Activated CD4-positive, CD25-positive, alpha-beta regulatory T cell treated with anti-CD3 and anti-CD28 coated beads, Interleukin-2, amount 50 U/mL, for 16 hours (primary cell): ENCODE results near the gene LY86.
"Not testable (repeated sequence)": the region's sequence is repeated elsewhere in the genome, so short reads cannot be mapped to it uniquely, and the experiment has no call there.

Experiments used
- DNase-seq: peaks from one replicate; pipeline ENCODE4 v3.0.0-alpha.2; 2020; ENCODE audit warnings: low read depth, low spot score

LY86 gene

DNA sequence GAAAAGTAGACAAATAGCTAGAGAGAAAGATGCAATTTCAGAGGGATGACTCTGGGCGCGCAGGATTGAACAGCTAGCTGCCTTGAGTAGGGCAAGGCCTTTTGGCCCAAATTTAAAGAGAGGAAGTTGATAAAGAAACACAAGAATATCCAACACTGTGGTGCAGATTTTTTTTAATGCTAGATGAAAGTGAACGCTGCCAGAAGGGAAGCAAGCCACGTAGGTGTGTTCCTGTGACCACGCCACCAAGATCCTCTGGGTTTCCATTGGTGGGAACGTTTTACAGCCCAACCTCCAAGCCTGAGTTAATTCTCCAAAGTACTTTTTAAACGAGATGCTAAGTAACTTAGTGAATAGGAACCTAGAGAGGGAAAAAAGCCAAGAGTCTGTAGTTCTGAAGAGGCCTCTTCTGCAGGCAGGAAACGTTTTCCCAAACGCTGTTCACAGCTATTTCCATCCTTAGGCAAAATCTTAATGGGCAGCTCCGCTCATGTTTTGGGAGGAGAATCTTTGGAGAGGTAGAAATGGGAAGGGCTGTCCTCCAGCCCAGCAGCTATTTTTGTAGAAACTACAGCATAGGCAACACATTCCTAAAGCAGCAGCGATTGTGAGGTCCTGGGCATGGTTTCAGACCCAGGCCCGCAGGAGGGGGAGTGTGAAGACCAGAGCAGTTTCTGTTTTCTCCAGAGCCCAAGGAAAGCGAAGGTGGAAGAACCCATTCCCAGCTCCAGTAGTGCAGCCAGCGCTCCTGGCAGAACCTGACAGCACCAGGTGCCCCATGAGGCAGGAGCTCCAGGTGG is 8.2 kb downstream of the LY86 start:
- DNase-seq, result no peak

DNA sequence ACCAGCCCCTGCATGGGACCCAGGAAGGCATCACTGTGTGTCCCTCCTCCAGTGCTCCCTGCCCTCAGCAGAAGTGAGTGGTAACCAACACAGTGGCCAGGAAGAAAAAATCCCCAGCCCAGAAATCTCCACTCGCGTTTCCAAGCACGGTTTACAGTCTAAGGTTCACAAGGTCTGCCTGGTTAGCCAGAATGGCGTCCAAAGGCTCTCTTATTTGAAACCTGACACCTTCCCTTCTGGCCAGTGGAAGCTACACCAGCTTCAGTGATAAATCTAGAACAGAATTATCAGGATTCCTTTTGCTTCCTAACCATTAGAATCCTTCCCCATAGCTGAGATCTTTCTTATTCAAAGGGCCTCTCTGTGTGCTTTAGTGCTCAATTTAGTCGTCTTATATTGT is 9.2 kb downstream of the LY86 start:
- DNase-seq, result no peak

DNA sequence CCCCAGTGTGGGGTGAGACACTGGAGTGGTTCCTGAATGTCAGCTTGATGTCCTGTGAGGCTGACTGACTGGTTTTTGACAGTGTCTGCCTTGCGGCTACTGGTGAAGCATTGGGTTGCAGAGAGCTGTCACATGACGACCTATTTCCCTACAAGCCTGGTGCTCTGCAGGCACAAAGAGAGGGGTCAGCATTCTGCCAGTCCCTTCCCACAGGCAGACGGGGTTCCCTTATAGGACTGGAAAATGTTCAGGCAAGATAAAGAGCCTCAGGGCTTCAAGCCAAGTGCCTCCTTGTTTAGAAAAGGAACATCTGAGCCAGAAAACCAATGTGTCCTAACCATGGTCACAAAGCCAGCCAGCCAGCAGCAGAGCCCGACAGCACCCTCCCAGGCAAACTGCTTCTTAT is 11.0 kb downstream of the LY86 start:
- no peak for DNase-seq

DNA sequence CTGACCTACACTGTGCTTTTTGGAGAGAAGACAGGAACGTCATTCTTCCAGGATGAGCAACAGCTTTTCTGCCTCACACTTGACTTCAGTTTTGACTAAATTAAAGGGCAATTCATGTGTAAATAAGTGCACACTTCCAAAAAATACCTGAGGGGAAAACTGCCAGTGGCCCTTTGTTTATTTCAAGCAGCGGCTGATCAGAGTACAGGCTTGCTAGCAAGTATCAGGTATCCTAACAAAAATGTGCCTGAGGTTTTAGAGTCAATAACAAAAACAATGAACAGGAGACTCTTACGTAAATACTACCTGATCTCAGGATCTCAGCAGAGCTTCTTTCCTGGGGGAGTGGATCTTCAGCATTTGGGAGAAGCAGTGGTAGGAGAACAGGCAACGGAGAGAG is 12.4 kb downstream of the LY86 start:
- no peak for DNase-seq

DNA sequence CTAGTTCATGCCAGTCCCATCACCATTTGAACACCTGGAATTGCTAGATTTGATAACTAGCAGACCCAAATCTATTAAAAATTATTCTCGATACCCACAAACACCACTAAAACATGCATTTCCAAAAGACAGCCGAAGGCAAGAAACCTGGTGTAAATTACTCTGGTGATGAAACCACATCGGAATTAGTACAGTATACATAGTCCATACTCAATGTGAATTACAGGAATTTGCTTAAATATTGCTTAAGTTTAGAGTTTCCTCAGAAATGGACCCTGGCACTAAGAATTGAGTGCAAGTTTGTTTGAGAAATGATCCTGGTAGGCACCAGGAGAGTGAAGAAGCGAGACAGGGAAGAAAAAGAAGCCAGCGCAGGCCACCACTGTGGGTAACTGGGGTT is 13.7 kb downstream of the LY86 start:
- DNase-seq, result no peak

DNA sequence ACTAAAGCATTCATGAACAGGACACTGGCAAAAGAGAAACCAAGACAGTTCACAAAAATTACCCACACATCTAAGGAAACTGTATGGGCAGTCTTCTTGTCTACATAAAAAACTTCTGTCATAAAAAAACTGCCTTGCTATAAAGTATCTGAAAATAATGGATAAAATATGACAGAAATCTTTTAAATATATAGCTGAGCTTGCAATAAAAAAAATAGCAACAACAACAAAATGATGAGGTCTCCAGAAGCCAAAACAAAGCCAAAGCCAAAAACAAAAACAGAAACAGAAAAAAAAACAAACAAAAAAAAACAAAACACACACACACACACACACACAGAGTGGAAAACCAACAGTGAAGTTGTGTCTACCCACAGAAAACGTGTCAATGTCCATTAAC is 14.8 kb downstream of the LY86 start:
- no peak for DNase-seq

DNA sequence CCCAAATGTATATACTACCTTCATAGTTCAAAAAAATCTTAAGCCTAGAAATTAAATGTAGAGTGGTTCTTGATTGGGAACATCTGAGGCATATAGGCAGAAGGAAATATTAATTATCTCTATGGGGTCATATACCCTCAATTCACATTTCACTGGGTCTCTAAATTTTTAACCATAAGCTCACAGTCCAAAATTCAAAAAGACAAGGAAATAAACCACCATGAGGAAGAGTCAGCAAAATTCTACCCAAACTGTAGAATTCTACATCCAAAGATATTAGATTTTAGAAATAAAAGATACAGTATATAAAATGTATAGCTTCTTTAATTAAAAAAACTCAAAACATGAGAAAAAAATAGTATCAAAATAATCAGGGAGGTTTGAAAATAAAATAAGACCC is 15.5 kb downstream of the LY86 start:
- DNase-seq, result no peak

DNA sequence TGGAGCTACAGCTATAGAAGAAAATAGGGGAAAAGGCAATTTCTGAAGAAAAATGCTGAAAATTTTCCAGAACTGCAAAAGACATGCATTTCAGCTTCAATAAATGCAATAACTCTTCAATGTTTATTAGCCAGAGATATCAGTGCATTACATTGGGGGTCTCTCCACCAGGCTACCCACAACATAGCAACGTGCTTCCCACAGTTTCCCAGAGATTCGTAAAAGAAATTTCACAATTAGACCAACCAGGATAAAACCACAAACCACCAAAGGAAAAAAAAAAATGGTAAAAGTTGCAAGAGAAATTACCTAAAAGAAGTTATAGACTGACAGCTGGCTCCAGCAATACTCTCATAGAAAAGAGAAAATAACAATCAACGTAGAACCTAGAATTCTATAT is 16.0 kb downstream of the LY86 start:
- no peak for DNase-seq

DNA sequence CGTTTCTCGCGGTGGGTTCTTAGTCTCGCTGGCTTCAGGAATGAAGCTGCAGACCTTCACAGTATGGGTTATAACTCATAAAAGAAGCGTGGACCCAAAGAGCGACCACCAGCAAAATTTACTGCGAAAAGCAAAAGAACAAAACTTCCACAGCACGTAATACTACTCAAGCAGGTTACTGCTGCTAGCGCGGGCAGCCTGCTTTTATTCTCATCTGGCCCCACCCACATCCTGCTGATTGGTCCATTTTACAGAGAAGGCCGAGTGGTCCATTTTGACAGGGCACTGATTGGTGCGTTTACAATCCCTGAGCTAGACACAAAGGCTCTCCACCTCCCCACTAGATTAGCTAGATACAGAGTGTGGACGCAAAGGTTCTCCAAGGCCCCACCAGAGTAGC is 17.4 kb downstream of the LY86 start:
- DNase-seq, result no peak

DNA sequence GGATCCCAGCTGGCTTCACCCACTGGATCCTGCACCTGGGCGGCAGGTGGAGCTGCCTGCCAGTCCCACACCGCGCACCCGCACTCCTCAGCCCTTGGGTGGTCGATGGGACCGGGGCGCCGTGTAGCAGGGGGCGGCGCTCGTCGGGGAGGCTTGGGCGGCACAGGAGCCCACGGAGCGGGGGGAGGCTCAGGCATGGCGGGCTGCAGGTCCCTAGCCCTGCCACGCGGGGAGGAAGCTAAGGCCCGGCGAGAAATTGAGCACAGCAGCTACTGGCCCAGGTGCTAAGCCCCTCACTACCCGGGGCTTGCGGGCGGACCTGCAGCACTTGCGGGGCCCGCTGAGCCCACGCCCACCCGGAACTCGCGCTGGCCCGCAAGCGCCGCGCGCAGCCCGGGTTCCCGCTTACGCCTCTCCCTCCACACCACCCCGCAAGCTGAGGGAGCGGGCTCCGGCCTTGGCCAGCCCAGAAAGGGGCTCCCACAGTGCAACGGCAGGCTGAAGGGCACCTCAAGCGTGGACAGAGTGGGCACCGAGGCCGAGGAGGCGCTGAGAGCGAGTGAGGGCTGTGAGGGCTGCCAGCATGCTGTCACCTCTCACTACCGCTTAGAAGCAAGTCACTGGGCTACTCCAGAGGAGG is 18.0 kb downstream of the LY86 start:
- DNase-seq, result not testable (repeated sequence)

DNA sequence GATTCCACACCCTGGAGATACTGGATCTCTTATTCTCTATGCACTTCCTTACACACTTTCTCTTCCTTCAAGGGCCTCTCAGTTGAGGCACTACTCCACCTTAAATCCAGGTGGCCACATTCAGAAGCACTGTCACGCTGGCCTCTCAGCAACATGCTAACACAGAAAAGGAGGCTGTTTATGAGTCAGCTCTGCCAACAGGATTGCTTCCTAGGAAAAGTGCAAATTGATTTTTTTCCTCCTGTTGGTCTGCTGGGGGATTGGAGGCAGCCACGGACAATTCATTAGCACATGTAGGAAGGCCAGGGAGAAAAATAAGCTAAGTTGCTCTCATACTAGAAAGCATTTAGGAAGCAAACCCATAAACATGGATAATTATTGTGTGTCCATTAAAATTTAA is 20.9 kb downstream of the LY86 start:
- no peak for DNase-seq

DNA sequence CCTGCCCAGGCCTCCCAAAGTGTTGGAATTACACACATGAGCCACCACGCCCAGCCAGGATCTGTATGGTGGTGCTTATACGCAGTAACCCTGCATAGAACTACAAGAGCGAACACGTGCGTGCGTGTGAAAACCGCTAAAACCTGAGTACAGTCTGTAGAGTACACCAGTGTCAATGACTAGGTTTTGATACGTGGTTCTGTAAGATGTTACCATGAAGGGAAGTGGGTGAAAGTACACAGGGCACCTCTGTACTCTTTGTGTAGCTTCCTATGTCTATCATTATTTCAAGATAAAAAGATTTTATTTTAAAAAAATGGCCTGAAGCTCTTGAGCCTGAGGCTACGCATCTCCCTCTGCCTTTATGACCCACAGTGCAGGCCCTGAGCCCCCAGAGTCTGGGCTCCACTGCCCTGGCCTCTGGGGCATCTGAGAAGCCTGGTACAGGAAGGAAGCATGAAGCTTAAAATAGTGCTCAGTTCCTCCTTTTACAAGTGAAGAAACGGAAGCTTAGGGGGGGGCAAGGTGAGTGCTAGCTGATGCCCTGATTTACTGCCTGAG is 21.6 kb downstream of the LY86 start:
- DNase-seq, result peak; percentile 16

DNA sequence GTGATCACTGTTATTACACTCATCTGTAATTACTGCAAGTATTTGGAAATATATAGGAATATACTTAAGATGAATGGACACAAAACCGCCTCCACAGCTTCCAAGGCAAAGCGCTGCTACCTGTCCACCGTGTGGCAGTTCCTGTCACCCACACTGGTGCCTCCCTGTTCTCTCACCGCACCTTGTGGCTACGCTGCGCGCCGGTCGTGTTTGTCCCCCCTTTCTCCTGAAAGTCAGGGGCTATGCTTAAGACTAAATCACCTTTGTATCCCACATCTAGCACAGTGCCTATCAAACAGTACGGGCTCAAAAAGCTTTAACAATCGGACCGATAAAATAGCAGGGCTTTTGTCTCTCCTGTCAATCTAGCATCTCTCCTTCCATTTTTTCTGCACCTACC is 23.0 kb downstream of the LY86 start:
- no peak for DNase-seq

DNA sequence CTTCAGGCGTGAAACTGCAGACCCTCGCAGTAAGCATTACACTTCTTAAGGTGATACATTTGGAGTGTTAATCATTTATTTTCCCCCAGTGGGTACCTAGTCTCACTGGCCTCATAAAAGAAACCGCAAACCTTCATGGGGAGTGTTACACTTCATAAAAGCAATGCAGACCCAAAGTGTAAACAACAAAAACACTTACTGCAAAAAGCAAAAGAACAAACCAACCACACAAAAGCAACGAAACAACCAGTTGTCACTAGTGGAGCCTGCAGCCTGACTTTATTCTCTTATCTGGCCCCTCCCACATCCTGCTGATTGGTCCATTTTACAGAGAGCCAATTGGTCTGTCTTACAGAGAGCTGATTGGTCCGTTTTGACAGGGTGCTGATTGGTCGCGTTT is 23.8 kb downstream of the LY86 start:
- no peak for DNase-seq

DNA sequence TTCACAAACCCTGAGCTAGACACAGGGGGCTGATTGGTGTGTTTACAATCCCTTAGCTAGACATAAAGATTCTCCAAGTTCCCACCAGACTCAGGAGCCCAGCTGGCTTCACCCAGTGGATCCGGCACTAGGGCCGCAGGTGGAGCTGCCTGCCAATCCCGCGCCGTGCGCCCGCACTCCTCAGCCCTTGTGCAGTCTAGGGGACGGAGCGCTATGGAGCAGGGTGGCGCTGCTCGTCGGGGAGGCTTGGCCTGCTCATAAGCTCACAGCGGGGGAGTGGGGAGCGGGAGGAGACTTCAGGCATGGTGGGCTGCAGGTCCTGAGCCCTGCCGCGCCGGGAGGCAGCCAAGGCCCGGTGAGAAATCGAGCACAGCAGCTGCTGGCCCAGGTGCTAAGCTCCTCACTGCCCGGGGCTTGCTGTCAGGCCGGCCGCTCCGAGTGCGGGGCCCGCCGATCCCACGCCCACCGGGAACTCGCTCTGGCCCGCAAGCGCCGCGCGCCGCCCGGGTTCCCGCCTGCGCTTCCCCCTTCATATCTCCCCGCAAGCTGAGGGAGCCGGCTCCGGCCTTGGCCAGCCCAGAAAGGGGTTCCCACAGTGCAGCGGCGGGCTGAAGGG is 24.7 kb downstream of the LY86 start:
- DNase-seq, result not testable (repeated sequence)

DNA sequence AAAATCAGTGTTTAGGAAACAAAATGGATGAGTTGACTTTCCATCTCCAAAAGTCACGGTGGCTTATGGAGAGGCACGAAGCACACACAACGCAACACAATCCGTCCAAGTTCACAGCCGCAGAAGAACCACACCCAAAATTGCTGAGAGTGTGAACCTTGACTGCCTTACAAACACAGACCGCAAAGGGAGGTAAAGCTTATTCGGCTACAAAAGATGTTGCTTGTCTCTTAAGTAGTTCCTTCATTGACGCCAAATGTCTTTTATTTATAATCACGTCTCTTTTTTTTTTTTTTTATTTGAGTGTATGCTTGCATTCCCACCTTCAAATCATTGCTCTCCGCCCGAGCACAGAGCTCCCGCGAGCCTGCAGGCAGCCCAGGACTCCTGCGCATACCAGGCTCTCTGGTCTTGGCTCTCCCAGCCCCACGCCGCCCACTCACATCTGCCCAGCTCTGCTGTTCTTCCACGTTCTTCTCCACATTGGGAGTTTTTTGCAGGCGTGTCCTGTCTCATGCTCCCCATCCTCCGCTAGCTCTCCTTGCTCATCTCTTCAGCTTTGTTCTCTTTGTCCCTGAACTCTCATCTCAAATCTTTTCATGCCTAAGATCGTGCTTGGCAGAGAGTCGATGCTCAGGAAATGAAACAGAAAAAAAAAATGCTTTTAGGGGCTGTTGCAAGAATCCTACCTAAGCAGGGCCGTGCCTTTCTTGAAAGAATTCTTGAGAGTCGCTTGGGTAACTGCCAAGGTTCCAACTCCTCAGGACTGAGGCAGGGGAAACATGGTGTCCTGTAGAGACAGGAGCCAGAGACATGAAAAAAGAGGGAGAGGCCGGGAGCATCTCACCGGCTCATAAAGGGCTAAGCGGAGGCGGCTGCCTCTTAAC is 25.8 kb downstream of the LY86 start:
- no peak for DNase-seq

DNA sequence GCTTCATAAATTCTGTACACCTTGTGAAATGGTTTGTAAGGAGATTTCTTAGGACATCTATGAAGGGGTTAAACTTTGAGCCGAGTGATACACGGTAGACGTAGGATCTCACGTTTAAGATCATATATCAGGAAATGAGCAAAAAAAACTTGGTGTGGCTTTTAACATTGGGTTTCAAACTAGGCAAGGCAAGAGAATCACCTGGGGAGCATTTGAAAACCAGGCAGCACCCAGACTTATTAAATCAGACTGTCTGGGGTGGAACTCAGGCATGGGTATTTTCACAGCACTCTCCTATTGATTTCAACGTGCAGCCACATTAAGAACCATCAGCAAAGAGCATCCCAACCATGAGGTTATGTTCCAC is 26.4 kb downstream of the LY86 start:
- no peak for DNase-seq

DNA sequence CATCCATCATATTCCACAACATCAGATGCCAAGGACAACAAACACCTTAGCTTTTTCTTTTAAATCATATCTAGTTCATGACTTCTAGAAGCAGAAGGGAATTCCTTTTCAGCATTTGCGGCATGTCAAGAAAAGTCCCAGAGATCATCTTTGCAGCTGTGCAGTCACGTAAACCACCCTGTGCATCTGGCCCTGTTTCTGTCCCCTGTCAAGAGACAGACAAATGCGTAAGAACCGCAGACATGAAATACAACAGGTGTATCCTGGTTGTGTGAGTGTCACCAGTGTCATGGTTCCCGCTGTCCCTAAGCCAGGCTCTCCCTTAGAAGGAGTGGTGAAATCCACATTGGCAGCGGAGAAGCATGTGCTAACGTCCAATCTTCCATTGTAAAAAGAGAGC is 28.1 kb downstream of the LY86 start:
- DNase-seq, result no peak

DNA sequence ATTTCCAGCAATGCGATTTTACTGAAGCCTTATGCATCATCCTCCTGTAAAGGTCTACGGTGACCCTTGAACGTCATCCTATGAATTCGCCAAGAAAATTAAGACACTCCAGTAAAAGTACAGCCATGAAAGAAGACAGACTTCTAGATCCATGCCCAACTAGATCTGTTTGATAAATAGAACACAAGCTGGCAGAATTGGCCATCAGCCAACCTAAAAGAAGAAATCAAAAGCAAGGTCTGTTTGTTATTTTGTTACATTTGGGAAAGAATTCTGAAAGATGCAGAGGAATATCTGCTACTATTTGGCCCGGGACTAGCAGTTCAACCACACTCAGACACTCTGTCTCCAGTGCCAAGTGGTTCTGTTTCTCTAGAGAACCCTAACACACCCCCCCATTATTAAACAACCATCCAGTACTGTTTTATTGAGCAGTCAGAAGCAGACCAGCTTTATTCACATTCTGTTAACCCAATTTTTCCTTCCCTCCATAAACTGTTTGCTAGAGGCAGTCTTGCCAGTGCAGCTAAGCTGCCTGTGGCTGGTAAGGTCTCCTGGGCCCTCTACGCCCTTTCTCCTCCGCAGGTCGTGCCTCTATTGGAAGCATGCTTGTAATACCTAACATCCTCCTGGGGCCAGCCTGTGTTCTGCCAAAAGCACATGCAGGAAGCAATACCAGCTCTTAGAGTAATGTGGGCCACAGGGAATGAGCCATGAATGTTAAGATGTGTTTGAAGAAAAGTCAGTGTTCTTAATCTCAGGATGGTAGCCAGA is 30.7 kb downstream of the LY86 start:
- DNase-seq, result no peak

DNA sequence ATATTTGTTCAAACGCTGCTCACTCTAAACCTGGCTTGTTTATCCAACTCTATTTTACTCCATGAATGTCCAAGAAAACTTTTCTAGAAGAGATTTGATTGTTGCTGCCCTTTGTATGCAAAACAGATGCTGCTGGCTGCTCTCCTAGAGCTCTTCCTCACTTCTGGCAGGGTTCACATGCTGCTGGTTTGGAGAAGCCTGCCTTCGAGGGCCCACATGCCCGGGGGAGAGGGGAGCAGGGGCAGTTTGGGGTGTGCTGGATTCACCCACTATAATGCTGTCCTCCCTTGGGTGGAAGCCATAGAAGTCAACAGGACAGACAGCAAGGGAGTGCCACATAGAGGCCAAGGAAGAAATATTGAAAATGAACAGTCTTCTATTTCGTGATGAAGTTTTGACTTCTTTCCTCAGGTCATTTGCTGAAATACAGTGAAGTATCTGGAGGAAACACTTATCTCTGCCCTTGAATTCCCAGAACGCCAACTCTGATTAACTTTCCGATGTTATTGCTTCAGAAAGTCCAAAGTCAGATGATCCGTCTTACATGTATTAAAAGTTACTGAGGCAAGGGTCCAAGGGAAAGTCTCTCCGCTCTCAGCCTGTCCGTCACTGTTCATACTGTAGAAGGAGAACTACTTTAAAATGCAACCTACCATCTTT is 32.4 kb downstream of the LY86 start:
- DNase-seq, result no peak

DNA sequence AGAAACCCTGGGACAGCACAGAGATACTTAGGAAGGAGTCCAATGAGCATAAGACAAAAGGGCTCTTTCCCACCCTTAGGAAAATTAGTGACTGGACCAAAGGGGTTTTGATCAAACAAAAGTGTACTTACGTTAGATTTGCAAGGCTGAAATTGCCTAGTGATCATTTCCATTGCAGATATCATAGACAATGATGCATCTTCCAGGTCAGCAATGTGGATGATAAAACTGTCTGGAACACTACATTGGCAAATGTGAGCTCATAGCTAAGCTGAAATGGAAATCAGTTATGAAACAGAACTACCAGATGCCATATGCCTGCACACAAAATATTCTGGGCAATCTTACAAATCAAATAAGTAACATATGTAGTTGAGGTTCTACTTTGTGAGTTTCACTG is 34.0 kb downstream of the LY86 start:
- no peak for DNase-seq
